PC-9 (cell line): ENCODE data around the gene GNE. TPM values are rescaled to one million over a fixed set of nuclear protein-coding genes. Genes with fewer than 3 reads are reported as not detected.

Experiments used
- BruUV-seq: library from RNA; stranded (reverse); fragments of 400-500 nt; replicated peaks from 2 replicates; lab custom pipeline; 2021; lab: Mats Ljungman, UMichigan
- CTCF ChIA-PET: fragments of 300-600 bp; sonication (Branson Sonifier 250); formaldehyde crosslinking; loops from one replicate; lab custom pipeline; 2022; ENCODE audit warnings: antibody characterized with exemption; lab: Charles Lee
- POLR2A ChIA-PET: fragments of 300-600 bp; sonication (Branson Sonifier 250); formaldehyde crosslinking; loops from one replicate; lab custom pipeline; 2022; ENCODE audit warnings: antibody characterized with exemption; ENCODE audit not compliant: unreplicated experiment; lab: Charles Lee
- DNase-seq, 2 experiments: peaks; one replicate each; pipeline versions ENCODE4 v3.0.0 to v3.0.0-alpha.2; 2015 to 2022; ENCODE audit warnings: mixed read lengths in 1 of 2
- H2AFZ ChIP-seq: fragments of 200-600 bp; sonication (generic); 2 replicates; pipeline ENCODE4 v1.8.1; 2017; ENCODE audit warnings: antibody characterized with exemption
- H3F3A ChIP-seq: fragments of 200-600 bp; sonication (generic); 2 replicates; pipeline ENCODE4 v1.8.1; 2017; ENCODE audit warnings: antibody characterized with exemption, mild to moderate bottlenecking, low read depth; ENCODE audit not compliant: insufficient read depth
- H3K27ac ChIP-seq: fragments of 200-600 bp; sonication (generic); 2 replicates; pipeline ENCODE4 v1.6.1; 2016; ENCODE audit warnings: mixed run types
- H3K27me3 ChIP-seq: fragments of 200-600 bp; sonication (generic); 2 replicates; pipeline ENCODE4 v1.6.1; 2016; ENCODE audit warnings: low read depth, mixed run types; ENCODE audit not compliant: insufficient read depth
- H3K36me3 ChIP-seq: fragments of 200-600 bp; sonication (generic); 2 replicates; pipeline ENCODE4 v1.6.1; 2016; ENCODE audit warnings: low read depth, mixed run types
- H3K4me1 ChIP-seq: fragments of 200-600 bp; sonication (generic); replicated peaks from 2 replicates; pipeline ENCODE4 v1.6.1; 2016; ENCODE audit warnings: mixed run types; ENCODE audit not compliant: insufficient read depth
- H3K4me2 ChIP-seq: fragments of 200-600 bp; sonication (generic); 2 replicates; pipeline ENCODE4 v1.6.1; 2017; ENCODE audit warnings: mixed run types
- H3K4me3 ChIP-seq: fragments of 200-600 bp; sonication (generic); 2 replicates; pipeline ENCODE4 v1.6.1; 2016; ENCODE audit warnings: mixed run types
- H3K79me2 ChIP-seq: fragments of 200-600 bp; sonication (generic); 2 replicates; pipeline ENCODE4 v1.6.1; 2017; ENCODE audit warnings: low read depth, mixed run types
- H3K9me2 ChIP-seq: fragments of 200-600 bp; sonication (generic); 2 replicates; pipeline ENCODE4 v1.8.1; 2017; ENCODE audit warnings: mild to moderate bottlenecking; ENCODE audit not compliant: insufficient read depth
- H3K9me3 ChIP-seq: fragments of 200-600 bp; sonication (generic); 2 replicates; pipeline ENCODE4 v1.8.1; 2016; ENCODE audit warnings: low read depth; ENCODE audit not compliant: insufficient read depth
- H4K20me1 ChIP-seq: fragments of 200-600 bp; sonication (generic); 2 replicates; pipeline ENCODE4 v1.8.1; 2017; ENCODE audit not compliant: insufficient read depth
- EZH2 ChIP-seq: fragments of 200-600 bp; sonication (generic); IDR thresholded peaks from 2 replicates; pipeline ENCODE4 v1.8.0; 2017; ENCODE audit warnings: antibody characterized with exemption, low read depth
- intact Hi-C: fragments of 100-400 bp; cut with micrococcal nuclease; formaldehyde crosslinking; loops from one replicate; pipeline ENCODE4 v1.10.0; 2022; ENCODE audit not compliant: unreplicated experiment
- total RNA-seq: library from RNA; stranded (reverse); gene quantifications from 2 replicates; pipeline ENCODE4 v1.2.3, GENCODE V29; 2021
- TF ChIP-seq, protein P1 (sequence below): fragments of 200-600 bp; sonication (generic); conservative IDR thresholded peaks from 2 replicates; pipeline ENCODE4 v1.6.1; 2017; ENCODE audit warnings: mixed run types, antibody characterized with exemption, mild to moderate bottlenecking, moderate library complexity

Gene GNE
- total RNA-seq, 1 experiment from 2014 or later, result 23.2 TPM

GRCh38 chr9:36293918-36294317 lies 35.7 kb upstream of the GNE start:
- no TSS peak for BruUV-seq
- TF ChIP-seq EZH2, result no peak
- TF ChIP-seq, protein P1, sequence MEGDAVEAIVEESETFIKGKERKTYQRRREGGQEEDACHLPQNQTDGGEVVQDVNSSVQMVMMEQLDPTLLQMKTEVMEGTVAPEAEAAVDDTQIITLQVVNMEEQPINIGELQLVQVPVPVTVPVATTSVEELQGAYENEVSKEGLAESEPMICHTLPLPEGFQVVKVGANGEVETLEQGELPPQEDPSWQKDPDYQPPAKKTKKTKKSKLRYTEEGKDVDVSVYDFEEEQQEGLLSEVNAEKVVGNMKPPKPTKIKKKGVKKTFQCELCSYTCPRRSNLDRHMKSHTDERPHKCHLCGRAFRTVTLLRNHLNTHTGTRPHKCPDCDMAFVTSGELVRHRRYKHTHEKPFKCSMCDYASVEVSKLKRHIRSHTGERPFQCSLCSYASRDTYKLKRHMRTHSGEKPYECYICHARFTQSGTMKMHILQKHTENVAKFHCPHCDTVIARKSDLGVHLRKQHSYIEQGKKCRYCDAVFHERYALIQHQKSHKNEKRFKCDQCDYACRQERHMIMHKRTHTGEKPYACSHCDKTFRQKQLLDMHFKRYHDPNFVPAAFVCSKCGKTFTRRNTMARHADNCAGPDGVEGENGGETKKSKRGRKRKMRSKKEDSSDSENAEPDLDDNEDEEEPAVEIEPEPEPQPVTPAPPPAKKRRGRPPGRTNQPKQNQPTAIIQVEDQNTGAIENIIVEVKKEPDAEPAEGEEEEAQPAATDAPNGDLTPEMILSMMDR, result no peak
- Histone ChIP-seq H3K9me2 (no peaks in the 10 kb centered on the region), H3K9me3 (no peaks in the 10 kb centered on the region), H3K4me2 (no peak overlapping the region), H3K79me2 (no peaks in the 10 kb centered on the region), H3K4me1 (peaks cover 48% of the 10 kb centered on the region), H2AFZ (no peak overlapping the region), H4K20me1 (no peaks in the 10 kb centered on the region), H3K27me3 (no peaks in the 10 kb centered on the region), H3F3A (peaks cover 37% of the 10 kb centered on the region), H3K27ac (no peak overlapping the region), H3K36me3 (no peaks in the 10 kb centered on the region), H3K4me3 (no peak overlapping the region)
- intact Hi-C loops, result no loop called here
- no peak for DNase-seq
- ChIA-PET POLR2A (interaction anchor here (0.6 kb wide), 1 partner anchor 30 kb away, joined by 3 read pairs; no protein-coding TSS in a partner anchor), CTCF (interaction anchor here (0.7 kb wide), 1 partner anchor 8 kb away, joined by 3 read pairs; no protein-coding TSS in a partner anchor)

DNA sequence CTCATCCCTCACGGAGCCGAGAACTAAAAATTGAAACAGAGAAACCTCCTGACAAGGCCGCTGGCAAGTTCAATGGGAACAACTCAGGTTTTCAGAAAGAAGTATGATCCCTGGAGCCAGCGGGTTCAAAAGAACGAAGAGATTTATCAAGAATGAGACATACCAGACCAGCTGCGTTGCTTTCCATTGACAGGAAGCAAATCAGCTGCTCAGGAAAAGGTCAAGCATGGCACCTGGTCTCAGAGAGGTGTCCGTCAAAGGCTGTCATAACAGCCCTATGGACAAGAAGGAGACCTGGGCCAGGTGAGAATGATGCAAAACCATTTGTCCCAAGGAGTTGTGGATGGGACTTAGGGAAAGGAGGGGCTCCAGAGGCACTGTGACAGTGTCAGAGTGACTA lies 34.9 kb upstream of the GNE start:
- Histone ChIP-seq H3K79me2 (no peaks in the 10 kb centered on the region), H3K27me3 (no peaks in the 10 kb centered on the region), H3F3A (peaks cover 31% of the 10 kb centered on the region), H3K9me2 (no peaks in the 10 kb centered on the region), H3K4me1 (peaks cover 48% of the 10 kb centered on the region), H3K36me3 (no peaks in the 10 kb centered on the region), H3K4me3 (no peak overlapping the region), H2AFZ (no peak overlapping the region), H3K4me2 (no peak overlapping the region), H3K27ac (no peak overlapping the region), H4K20me1 (no peaks in the 10 kb centered on the region), H3K9me3 (no peaks in the 10 kb centered on the region)
- intact Hi-C loops, result no loop called here
- ChIA-PET CTCF (no interaction called here), POLR2A (interaction anchor here (0.6 kb wide), 1 partner anchor 31 kb away, joined by 3 read pairs; no protein-coding TSS in a partner anchor)
- no TSS peak for BruUV-seq
- TF ChIP-seq EZH2, result no peak
- TF ChIP-seq, protein P1, result no peak
- no peak for DNase-seq

DNA sequence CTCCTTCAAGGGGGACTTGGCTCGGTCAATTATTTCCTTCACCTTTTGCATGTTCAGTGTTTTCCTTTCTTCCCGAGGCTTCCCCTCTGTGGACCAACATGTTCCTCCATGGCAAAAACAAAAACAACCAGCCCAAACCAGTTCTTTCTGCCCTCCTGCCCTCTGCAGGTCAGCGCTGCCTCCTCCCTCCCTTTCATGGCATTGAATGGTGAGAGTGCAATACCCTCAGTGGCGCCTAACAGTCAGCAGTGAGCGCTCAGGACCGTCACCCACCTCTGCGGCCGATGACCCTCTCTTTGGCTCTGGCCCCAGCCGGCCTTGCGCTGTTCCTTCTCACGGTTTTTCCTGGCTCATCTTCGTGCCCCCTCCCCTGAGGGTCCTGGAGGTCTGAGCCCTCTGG lies 34.4 kb upstream of the GNE start:
- Histone ChIP-seq H3F3A (peaks cover 26% of the 10 kb centered on the region), H3K79me2 (no peaks in the 10 kb centered on the region), H3K4me2 (no peak overlapping the region), H3K9me2 (no peaks in the 10 kb centered on the region), H3K27ac (no peak overlapping the region), H3K4me1 (peaks cover 47% of the 10 kb centered on the region), H3K9me3 (no peaks in the 10 kb centered on the region), H3K27me3 (no peaks in the 10 kb centered on the region), H2AFZ (no peak overlapping the region), H4K20me1 (no peaks in the 10 kb centered on the region), H3K36me3 (no peaks in the 10 kb centered on the region), H3K4me3 (no peak overlapping the region)
- no peak for TF ChIP-seq EZH2
- TF ChIP-seq, protein P1, result no peak
- ChIA-PET POLR2A (no interaction called here), CTCF (no interaction called here)
- no peak for DNase-seq
- BruUV-seq, result no TSS peak
- intact Hi-C loops, result no loop called here
